Stimulated activated CD4-positive, alpha-beta T cell treated with anti-CD3 and anti-CD28 coated beads, Interleukin-1b, Interleukin-23, amount 100 ng/mL, for 1 hour (primary cell): ENCODE data around the gene TMEM115.
A peak's percentile ranks its signal among the peaks of the same experiment; 100 is the strongest.

Source experiments
- DNase-seq, 2 donors: peaks; one replicate each; pipeline ENCODE4 v3.0.0-alpha.2; 2020; ENCODE audit warnings: low read depth in 2 of 2

TMEM115 gene

DNA sequence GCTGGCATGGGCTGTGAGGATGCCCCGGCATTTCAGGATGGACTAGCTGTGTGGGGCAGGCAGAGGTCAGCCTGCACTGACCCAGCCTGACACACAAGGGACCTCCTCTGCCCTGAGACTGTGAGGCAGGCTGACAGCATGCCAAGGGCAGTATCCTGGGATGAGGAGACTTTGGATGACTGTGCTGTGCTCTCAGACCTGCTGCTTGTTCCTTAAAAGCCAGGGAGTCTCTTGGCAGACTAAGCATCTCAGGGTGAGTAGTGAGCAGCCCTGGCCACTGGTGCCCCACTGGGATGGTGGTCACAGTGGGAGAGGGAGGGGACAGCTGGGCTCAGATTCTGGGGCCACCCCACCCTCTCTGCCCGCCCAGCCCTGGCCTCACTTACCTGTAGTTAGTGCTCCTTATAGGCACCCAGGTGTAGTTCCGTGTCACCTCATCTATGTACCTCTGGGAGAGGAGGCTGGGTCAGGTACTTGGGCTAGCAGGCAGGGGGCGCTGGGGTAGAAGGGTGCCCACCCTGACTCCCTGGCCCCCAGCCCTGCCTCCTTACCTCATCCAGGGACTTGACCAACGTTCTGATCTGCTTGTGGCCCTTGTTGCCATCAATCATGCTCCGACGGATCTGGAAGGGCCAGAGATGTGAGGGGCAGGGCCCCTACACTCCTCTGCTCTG, 16.1 kb upstream of the TMEM115 start:
- no peak for DNase-seq

GRCh38 chr3:50374363-50375257, 15.3 kb upstream of the TMEM115 start:
- no peak for DNase-seq

GRCh38 chr3:50373146-50374051, 14.1 kb upstream of the TMEM115 start:
- DNase-seq = no peak

- DNase-seq = no peak
Measured at GRCh38 chr3:50372349-50372748, 13.0 kb upstream of the TMEM115 start.

GRCh38 chr3:50371133-50371685, 11.9 kb upstream of the TMEM115 start:
- DNase-seq = no peak

DNA sequence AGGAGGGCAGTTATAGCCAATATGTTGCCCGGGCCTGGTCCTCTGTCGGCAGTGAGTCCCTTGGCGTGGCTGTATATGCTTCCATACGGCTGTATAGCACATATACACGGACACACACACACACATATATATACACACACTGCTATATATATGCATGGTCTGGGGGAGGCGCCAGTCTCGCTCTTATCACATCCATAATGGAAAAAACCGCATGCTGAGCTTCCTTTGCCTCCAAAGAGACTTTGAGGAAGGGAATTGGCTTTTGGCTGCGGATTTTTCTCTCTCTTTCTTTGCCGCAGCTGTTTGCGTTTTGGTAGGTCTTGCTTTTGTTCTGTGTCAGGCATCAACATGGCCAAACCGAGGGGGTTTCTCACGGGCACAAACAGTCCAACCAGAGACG, 11.3 kb upstream of the TMEM115 start:
- DNase-seq = no peak

- DNase-seq = no peak
Measured at GRCh38 chr3:50369012-50369670, 9.8 kb upstream of the TMEM115 start.

DNA sequence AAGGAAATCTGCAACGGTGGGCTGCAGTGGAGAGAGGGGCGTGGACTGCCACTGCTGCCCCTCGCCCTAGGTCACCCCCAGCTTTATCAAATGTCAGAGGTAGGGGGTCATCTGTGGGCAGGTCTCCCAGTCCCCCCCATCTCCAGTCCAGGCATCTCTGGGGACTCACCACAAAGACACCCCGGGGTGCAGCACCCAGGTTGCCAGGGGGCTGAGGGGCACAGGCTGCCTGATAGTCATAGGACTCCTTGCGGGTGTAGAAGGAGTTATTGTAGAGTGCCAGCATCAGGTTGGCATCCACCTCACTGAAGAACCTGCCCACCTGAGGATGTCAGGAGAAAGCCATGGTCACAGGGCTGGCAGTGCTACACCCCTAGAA, 6.5 kb upstream of the TMEM115 start:
- no peak for DNase-seq

DNA sequence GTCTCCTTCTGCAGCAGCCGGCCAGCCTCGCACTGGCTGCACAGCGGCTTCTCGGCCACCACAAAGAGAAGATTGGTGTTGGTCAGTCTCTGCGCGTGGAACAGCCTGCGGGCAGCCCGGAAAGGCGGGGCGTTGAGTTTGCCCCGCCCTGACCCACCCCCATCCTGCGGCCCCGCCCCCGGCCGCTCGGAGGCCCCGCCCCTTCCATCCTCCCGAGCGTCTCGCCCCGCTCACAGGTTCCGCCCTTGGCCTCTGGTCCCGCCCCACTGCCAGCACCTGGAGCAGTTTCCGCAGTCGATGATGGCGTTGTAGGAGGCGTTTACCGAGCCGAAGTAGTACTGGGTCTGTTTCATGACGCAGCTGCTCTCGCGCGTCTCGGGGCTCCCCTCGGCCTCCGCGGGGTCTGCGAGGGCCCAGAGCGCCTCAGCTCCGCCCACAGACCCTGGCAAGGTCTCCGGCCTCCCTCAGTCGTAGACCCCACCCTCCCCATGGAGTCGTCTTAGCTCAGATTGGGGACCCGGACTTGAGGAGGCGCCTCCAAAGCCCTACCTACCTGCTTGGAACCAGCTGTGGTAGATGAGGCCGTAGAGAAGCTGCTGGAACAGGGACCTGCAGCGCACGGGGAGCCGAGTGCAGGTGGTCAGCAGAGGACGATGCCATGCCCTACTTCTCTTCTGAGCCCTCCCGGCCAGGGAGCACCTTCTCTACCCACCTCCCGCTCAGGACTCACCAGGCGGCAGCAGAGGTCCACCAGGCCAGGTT, 5.9 kb upstream of the TMEM115 start:
- DNase-seq = peak; percentile 90 to 93

- DNase-seq = no peak
Measured at GRCh38 chr3:50364573-50365079, 5.3 kb upstream of the TMEM115 start.

DNA sequence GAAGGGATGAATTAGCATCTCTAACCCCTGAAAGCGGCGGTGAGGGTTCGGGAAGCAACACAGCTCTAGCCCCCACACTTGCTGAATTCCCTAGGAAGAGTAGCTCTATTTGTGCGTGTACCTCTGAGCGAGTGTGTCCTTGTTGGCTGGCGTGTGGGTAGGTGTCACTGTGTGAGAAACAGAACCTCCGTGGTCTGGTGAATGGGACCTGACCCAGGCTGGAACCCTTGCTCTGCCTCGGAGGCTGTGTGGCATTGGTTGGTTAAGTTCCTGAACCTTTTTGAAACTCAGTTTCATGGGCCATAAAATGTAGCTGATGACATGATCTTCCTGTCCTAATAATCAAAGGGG, 414 bp upstream of the TMEM115 start:
- DNase-seq = no peak

DNA sequence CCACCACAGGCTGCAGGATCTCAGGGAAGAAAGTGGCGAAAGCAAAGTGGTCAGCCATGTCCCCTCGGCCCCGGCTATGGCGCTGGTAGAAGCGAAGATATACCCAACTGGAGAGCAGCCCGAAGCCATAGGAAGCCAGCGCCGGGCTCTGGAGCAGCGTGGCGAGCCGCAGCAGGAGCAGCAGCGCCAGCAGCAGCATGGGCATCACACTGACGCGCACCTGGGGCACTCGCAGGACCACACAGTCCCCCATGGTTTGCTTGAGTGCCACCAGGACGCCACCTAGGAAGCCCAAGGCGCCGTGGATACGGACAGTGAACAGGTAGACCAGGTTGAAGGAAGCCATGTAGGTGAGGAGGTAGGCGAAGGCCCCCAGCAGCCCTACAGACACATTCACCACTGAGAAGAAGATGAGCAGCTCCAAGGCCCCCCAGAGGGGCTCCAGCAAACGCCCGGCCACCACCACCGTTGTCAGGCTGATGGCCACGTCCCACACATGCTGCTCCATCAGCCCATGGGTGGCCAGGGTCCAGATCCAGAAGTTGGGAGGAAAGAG, 888 bp downstream of the TMEM115 start:
- DNase-seq = no peak

GRCh38 chr3:50357481-50357880, 1.8 kb downstream of the TMEM115 start:
- DNase-seq = no peak

GRCh38 chr3:50356553-50356952, 2.8 kb downstream of the TMEM115 start:
- no peak for DNase-seq

DNA sequence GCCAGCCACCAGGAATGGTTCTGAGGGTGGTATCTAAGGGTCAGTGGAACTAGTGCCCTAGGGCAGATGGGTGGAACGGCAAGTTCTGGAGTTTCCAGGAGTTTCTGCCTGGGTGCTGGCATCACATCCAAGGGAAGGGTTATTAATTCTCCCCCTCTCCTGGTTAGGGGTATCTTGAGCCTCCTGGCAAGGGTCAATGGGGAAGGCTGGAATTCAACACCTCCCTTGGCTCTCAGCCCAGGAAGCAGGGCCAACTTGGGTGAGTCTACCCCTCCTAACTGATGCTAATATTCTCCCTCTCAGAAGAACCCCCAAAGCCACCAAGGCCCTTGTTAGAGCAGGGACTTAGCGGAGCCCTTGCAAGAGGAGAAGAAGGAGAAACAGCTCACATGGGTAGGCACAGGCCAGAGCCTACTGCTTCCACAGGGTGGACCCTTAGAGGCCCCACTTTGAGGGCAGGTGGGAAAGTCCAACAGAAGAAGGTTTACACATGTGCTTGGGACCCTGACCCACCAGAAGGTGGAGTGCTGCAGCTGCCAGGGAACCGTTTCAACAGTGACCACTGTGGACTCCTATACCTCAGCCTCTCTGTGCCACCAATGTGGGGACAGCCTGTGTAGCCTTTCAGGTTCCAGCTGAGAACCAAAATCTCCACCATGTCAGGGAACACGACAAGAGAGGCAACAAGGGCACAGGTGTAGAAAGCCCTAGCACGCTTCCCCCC, 3.3 kb downstream of the TMEM115 start:
- no peak for DNase-seq

- no peak for DNase-seq
Measured at GRCh38 chr3:50354850-50355249, 4.5 kb downstream of the TMEM115 start.

GRCh38 chr3:50354186-50354764, 5.0 kb downstream of the TMEM115 start:
- no peak for DNase-seq

GRCh38 chr3:50353245-50354004, 5.9 kb downstream of the TMEM115 start:
- no peak for DNase-seq
